Measurements from ENCODE around the gene NEDD4L. TPM values are rescaled to one million over a fixed set of nuclear protein-coding genes. Genes with fewer than 3 reads are reported as not detected.

NEDD4L gene
- total and polyA plus RNA-seq, 10 of the 15 experiments (the other 5 are each of a cell fraction or from before 2014, with no cell fraction given): 7.4 to 24.0 (median 17.7) TPM

GRCh38 chr18:58221060-58221725, 177.2 kb downstream of the NEDD4L start:
- peaks cover 15% of the 10 kb centered on the region for H3K4me1 ChIP-seq (ENCODE audit: control insufficient read depth, insufficient read depth, low read length)
- FAIRE-seq (no peak), ATAC-seq (no peak), DNase-seq (ENCODE audit: low read depth, low spot score) (no peak)
- H3K9ac ChIP-seq (ENCODE audit: control insufficient read depth, insufficient read depth, low read length): no peak overlapping the region
- no peak overlapping the region for H3K4me2 ChIP-seq (ENCODE audit: control insufficient read depth, insufficient read depth)
- no peaks in the 10 kb centered on the region for H3K9me3 ChIP-seq (replicated peaks; ENCODE audit: control insufficient read depth, insufficient read depth, low read length)
- SMC1A ChIA-PET (ENCODE audit: uncharacterized antibody, unreplicated experiment): interaction anchor here (0.5 to 11.7 kb wide), 12 partner anchors 9 to 395 kb away, joined by 3 to 114 read pairs (median 4); no protein-coding TSS in a partner anchor
- no TSS peak for BruUV-seq (replicated peaks)
- H3K27me3 ChIP-seq (replicated peaks in 1 of 2; ENCODE audit: control insufficient read depth in 2 of 2, insufficient read depth in 2 of 2, low read length in 1 of 2): no peaks in the 10 kb centered on the region
- H4K20me1 ChIP-seq (ENCODE audit: control insufficient read depth, insufficient read depth): no peaks in the 10 kb centered on the region
- H2AFZ ChIP-seq (ENCODE audit: control insufficient read depth, low read depth, low read length): no peak overlapping the region
- CTCF ChIA-PET: interaction anchor here (0.7 to 3.6 kb wide), 11 partner anchors 9 to 273 kb away, joined by 3 to 18 read pairs (median 3); no protein-coding TSS in a partner anchor
- intact Hi-C loops (cut with micrococcal nuclease; ENCODE audit: unreplicated experiment): no loop called here
- POLR2A ChIA-PET: interaction anchor here (0.6 to 2.7 kb wide), 6 partner anchors 8 to 72 kb away, joined by 3 to 13 read pairs (median 4); no protein-coding TSS in a partner anchor
- no peak overlapping the region for H3K27ac ChIP-seq (ENCODE audit: control insufficient read depth, insufficient read depth)
- no peaks in the 10 kb centered on the region for H3K36me3 ChIP-seq (ENCODE audit: control insufficient read depth in 2 of 2, insufficient read depth in 2 of 2, low read length in 1 of 2)
- TF ChIP-seq MTA2 (IDR thresholded peaks at IDR 0.05; ENCODE audit: low read depth): no peak
- TF ChIP-seq JUND (IDR thresholded peaks at IDR 0.05; ENCODE audit: low read depth, low read length): no peak
- H3K79me2 ChIP-seq (ENCODE audit: control insufficient read depth, insufficient read depth, low read length): no peaks in the 10 kb centered on the region; the same call in 1 of the 2 replicates
- WGBS (ENCODE audit: insufficient coverage, insufficient replicate concordance, low lambda C conversion rate, missing lambda C conversion rate): 48% methylated on average over 12 of the region's 12 CpGs
- in situ Hi-C loops (cut with MboI): no loop called here
- H3K4me3 ChIP-seq: no peak overlapping the region
- RAD21 ChIA-PET (ENCODE audit: unreplicated experiment): interaction anchor here (0.8 to 2.0 kb wide), 10 partner anchors 8 to 101 kb away, joined by 3 to 9 read pairs (median 4); no protein-coding TSS in a partner anchor

GRCh38 chr18:58222432-58223125, 178.6 kb downstream of the NEDD4L start:
- ChIA-PET RAD21 (ENCODE audit: unreplicated experiment) (interaction anchor here (1.3 to 6.5 kb wide), 5 partner anchors 10 to 49 kb away, joined by 3 to 70 read pairs (median 8); no protein-coding TSS in a partner anchor), CTCF (interaction anchor here (0.6 to 3.6 kb wide), 5 partner anchors 8 to 41 kb away, joined by 3 to 18 read pairs (median 4); no protein-coding TSS in a partner anchor), SMC1A (ENCODE audit: uncharacterized antibody, unreplicated experiment) (interaction anchor here (0.6 to 11.7 kb wide), 11 partner anchors 8 to 455 kb away, joined by 3 to 114 read pairs (median 4); no protein-coding TSS in a partner anchor), POLR2A (interaction anchor here (0.6 to 2.7 kb wide), 5 partner anchors 8 to 316 kb away, joined by 3 to 13 read pairs (median 4); no protein-coding TSS in a partner anchor)
- no peak overlapping the region for H3K4me3 ChIP-seq
- H3K9ac ChIP-seq (ENCODE audit: control insufficient read depth, insufficient read depth, low read length): no peak overlapping the region
- in situ Hi-C loops (cut with MboI): no loop called here
- intact Hi-C loops (cut with micrococcal nuclease; ENCODE audit: unreplicated experiment): no loop called here
- no TSS peak for BruUV-seq (replicated peaks)
- no peak for FAIRE-seq
- peaks cover 13% of the 10 kb centered on the region for H3K4me1 ChIP-seq (ENCODE audit: control insufficient read depth, insufficient read depth, low read length)
- H3K4me2 ChIP-seq (ENCODE audit: control insufficient read depth, insufficient read depth): no peak overlapping the region
- H3K36me3 ChIP-seq (ENCODE audit: control insufficient read depth in 2 of 2, insufficient read depth in 2 of 2, low read length in 1 of 2): no peaks in the 10 kb centered on the region
- H3K9me3 ChIP-seq (replicated peaks; ENCODE audit: control insufficient read depth, insufficient read depth, low read length): no peaks in the 10 kb centered on the region
- H3K79me2 ChIP-seq (ENCODE audit: control insufficient read depth, insufficient read depth, low read length): no peaks in the 10 kb centered on the region; the same call in 1 of the 2 replicates
- no peaks in the 10 kb centered on the region for H4K20me1 ChIP-seq (ENCODE audit: control insufficient read depth, insufficient read depth)
- no peak overlapping the region for H2AFZ ChIP-seq (ENCODE audit: control insufficient read depth, low read depth, low read length)
- 44% methylated on average over 3 of the region's 3 CpGs for WGBS (ENCODE audit: insufficient coverage, insufficient replicate concordance, low lambda C conversion rate, missing lambda C conversion rate)
- H3K27me3 ChIP-seq (replicated peaks in 1 of 2; ENCODE audit: control insufficient read depth in 2 of 2, insufficient read depth in 2 of 2, low read length in 1 of 2): no peaks in the 10 kb centered on the region
- no peak overlapping the region for H3K27ac ChIP-seq (ENCODE audit: control insufficient read depth, insufficient read depth)
- ATAC-seq: peak; percentile 11; the same call in 1 of the 3 replicates
- DNase-seq (ENCODE audit: low read depth, low spot score): no peak
- TF ChIP-seq SUZ12 (IDR thresholded peaks at IDR 0.05; ENCODE audit: unreplicated experiment) (no peak), ZBTB40 (IDR thresholded peaks at IDR 0.05; ENCODE audit: borderline replicate concordance) (no peak), NKRF (conservative IDR thresholded peaks at IDR 0.05) (no peak)
